Ectodermal cell (in vitro differentiated cells): ENCODE measurements around the gene ADAM22.
"Not testable (repeated sequence)": the region's sequence is repeated elsewhere in the genome, so short reads cannot be mapped to it uniquely, and the experiment has no call there.

ENCODE experiments used
- H3K27ac ChIP-seq: 2 replicates; pipeline ENCODE4 v1.7.0; 2013; ENCODE audit warnings: mild to moderate bottlenecking, low read depth, low read length; ENCODE audit not compliant: insufficient read depth, poor library complexity, severe bottlenecking
- H3K27me3 ChIP-seq: 2 replicates; pipeline ENCODE4 v1.7.0; 2013; ENCODE audit warnings: mild to moderate bottlenecking, low read length; ENCODE audit not compliant: insufficient read depth, control insufficient read depth, poor library complexity, severe bottlenecking
- H3K36me3 ChIP-seq: one replicate; pipeline ENCODE4 v1.7.0; 2013; ENCODE audit warnings: low read length; ENCODE audit not compliant: control insufficient read depth, insufficient read depth
- H3K4me1 ChIP-seq: one replicate; pipeline ENCODE4 v1.7.0; 2013; ENCODE audit warnings: low read length; ENCODE audit not compliant: control insufficient read depth, insufficient read depth
- H3K4me3 ChIP-seq: 2 replicates; pipeline ENCODE4 v1.7.0; 2013; ENCODE audit warnings: low read depth, low read length, control low read depth; ENCODE audit not compliant: insufficient read depth
- H3K9me3 ChIP-seq: 2 replicates; pipeline ENCODE4 v1.7.0; 2013; ENCODE audit warnings: mild to moderate bottlenecking, low read length, moderate library complexity; ENCODE audit not compliant: control insufficient read depth
- WGBS, 2 experiments: methylation state at CpG; one replicate each; pipeline ENCODE4 v1.1.7; 2013; ENCODE audit warnings: missing lambda C conversion rate in 2 of 2; 5-methylcytosine and 5-hydroxymethylcytosine counted together

Gene ADAM22

DNA sequence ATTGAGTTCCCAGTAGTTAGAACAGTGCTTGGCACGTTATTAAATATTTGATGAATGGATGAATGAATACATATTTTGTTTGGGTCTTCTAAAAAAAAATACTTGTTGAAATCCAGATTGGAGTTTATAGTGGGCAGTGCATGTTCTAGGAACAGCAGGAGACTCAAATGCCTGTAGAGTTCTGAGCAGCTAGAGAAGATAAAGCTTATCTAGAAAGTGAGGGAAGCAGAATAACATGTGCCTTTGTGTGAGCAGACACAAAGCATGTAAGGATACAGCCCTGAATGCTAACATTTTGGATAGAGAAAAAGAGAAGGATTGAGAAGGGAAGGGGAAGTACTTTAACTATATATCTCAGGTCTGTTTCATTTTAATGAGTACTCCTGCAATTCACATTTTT lies 213.9 kb downstream of the ADAM22 start:
- 98 to 100% methylated on average over 1 of the region's 1 CpG for WGBS, 2 experiments
- H3K4me1 ChIP-seq: no peaks in the 10 kb centered on the region
- H3K9me3 ChIP-seq: no peaks in the 10 kb centered on the region
- no peak overlapping the region for H3K27ac ChIP-seq
- H3K27me3 ChIP-seq: no peaks in the 10 kb centered on the region
- H3K36me3 ChIP-seq: no peaks in the 10 kb centered on the region
- H3K4me3 ChIP-seq: no peak overlapping the region

DNA sequence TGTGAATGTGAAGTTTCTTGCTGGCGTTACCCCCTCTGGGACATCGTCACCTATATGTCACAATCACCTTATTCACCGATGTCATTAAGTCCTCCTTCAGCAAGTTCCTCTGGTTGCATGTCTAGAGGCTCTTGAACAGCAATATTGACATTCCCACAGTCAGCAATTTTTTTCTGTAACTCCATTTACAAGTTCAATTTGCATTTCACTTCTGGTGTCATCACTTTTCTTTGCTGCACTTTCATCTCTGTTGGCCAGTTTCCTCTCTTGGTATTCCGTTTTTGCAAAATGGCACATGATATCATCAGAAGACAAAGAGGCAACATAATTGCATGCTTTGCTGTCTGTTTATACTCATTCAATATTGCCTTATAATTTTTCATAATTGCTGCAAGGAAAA lies 216.0 kb downstream of the ADAM22 start:
- no peaks in the 10 kb centered on the region for H3K36me3 ChIP-seq
- H3K9me3 ChIP-seq: no peaks in the 10 kb centered on the region
- H3K27me3 ChIP-seq: no peaks in the 10 kb centered on the region
- 93 to 94% methylated on average over 4 of the region's 4 CpGs for WGBS, 2 experiments
- no peak overlapping the region for H3K27ac ChIP-seq
- no peak overlapping the region for H3K4me3 ChIP-seq
- no peaks in the 10 kb centered on the region for H3K4me1 ChIP-seq

DNA sequence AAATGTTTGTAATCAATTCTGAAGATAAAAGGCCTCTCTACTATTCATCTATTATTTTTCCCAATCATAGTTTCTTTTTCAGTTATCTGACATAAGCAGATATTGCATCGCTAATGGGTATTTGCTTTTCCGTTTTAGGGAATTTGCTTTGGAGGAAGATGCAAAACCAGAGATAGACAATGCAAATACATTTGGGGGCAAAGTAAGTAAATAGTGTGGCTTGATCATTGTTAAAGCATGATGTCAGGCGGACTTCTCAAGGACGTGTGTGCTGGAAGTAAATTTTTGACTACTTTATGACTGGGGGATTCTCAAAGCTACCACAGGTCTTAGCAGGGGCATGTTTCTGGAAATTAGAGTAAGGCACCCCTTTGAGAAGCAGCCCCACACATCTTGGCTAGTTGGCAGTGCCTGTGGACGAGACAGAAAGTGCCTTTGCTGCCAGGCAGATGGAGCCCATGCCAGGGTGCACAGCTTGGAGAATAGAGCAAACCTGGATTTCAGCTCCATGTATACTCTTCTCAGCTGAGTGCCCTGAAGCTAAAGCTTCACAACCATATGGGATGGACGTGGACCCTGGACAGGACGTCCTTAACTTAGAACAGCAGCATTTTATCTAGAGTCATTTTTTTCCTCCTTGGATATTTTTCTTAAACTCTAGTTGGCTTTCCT lies 217.2 kb downstream of the ADAM22 start:
- Histone ChIP-seq H3K27ac (no peak overlapping the region), H3K27me3 (no peaks in the 10 kb centered on the region), H3K36me3 (no peaks in the 10 kb centered on the region), H3K9me3 (no peaks in the 10 kb centered on the region), H3K4me1 (no peaks in the 10 kb centered on the region), H3K4me3 (no peak overlapping the region)
- WGBS, 2 experiments: 94% methylated on average over 7 of the region's 7 CpGs

DNA sequence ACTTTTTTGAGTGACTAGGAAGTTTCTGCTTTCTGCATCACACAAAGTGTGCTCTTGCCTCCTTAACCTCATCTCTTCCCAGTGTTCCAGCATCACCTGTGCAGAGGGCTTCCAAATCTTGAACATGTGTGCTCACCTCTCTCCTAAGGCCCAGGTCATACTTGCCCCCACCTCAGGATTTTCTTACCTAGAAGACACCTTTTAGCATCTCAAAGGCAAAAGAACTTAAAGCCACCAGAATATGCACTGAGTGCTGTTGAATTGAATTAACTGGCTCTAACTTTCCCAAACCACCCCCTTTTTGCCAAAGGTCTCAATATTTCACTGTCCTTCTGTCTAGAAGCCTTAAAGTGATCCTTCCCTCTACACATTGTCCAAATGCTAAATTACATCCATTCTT lies 219.3 kb downstream of the ADAM22 start:
- Histone ChIP-seq H3K4me3 (no peak overlapping the region), H3K4me1 (no peaks in the 10 kb centered on the region), H3K27me3 (no peaks in the 10 kb centered on the region), H3K27ac (no peak overlapping the region), H3K36me3 (no peaks in the 10 kb centered on the region), H3K9me3 (no peaks in the 10 kb centered on the region)

DNA sequence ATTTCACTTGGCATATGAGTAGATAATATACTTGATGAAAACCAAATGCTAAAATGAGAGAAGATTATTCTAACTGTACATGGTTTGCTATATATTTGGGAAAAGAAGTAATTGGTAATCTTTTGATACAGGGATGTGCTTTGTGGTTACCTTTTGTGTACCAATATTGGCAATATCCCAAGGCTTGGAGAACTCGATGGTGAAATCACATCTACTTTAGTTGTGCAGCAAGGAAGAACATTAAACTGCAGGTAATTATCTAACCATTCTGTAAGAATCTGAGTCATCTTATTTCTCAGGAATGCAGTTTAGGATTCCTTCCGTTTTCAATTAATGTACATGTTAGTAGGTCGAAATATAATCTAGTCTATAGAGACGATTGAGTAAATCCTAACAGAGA lies 221.7 kb downstream of the ADAM22 start:
- Histone ChIP-seq H3K27me3 (no peaks in the 10 kb centered on the region), H3K36me3 (no peaks in the 10 kb centered on the region), H3K4me1 (no peaks in the 10 kb centered on the region), H3K27ac (no peak overlapping the region), H3K9me3 (no peaks in the 10 kb centered on the region), H3K4me3 (no peak overlapping the region)
- 95 to 99% methylated on average over 4 of the region's 4 CpGs for WGBS, 2 experiments

DNA sequence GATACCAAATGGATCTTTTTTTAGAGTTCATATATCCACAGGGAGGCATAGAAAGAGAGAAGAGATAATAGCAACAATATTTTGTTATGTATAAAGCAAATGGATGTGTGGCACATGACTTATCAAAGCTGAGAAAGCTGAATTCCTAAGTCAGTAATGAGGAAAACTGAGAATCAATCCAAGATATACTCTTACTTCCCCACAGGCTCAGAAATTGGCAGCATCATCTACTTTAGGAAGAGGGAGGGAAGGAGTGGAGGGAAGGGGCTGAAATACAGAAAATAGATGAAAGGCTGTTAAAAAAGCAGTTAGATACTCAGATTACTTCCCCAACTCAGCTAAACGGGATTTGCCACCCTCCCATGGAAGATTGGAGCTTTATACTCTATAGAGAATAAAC lies 222.3 kb downstream of the ADAM22 start:
- Histone ChIP-seq H3K9me3 (no peaks in the 10 kb centered on the region), H3K27ac (no peak overlapping the region), H3K4me3 (no peak overlapping the region), H3K27me3 (no peaks in the 10 kb centered on the region), H3K36me3 (no peaks in the 10 kb centered on the region), H3K4me1 (no peaks in the 10 kb centered on the region)
- 50 to 80% methylated on average over 1 of the region's 1 CpG for WGBS, 2 experiments

DNA sequence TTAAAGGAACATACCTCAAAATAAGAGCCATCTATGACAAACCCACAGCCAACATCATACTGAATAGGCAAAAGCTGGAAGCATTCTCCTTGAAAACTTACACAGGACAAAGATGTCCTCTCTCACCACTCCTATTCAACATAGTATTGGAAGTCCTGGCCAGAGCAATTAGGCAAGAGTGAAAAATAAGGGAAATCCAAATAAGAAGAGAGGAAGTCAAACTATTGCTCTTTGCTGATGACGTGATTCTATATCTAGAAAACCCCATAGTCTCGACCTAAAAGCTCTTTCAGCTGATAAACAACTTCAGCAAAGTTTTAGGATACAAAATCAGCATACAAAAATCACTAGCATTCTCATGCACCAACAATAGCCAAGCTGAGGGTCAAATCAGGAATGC lies 225.7 kb downstream of the ADAM22 start:
- H3K9me3 ChIP-seq, H3K27ac ChIP-seq, H3K36me3 ChIP-seq, H3K4me3 ChIP-seq, H3K4me1 ChIP-seq, H3K27me3 ChIP-seq: not testable (repeated sequence)
- 88 to 93% methylated on average over 2 of the region's 2 CpGs for WGBS, 2 experiments

DNA sequence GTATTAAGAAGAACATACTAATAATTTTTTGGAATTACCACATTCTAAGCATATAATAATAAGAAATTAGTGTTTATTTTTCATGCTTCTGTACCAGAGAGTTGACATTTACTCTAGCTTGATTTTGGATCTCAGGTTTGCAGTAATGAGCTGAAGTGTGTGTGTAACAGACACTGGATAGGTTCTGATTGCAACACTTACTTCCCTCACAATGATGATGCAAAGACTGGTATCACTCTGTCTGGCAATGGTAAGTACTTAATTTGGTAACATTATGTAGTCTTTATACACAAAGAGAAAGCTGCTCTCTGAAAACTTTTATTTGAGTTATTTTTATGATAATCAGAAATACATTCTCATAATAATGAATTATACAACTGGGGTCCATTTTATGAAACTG lies 231.6 kb downstream of the ADAM22 start:
- peaks cover 4% of the 10 kb centered on the region for H3K4me1 ChIP-seq
- no peak overlapping the region for H3K4me3 ChIP-seq
- H3K27ac ChIP-seq: no peak overlapping the region
- H3K36me3 ChIP-seq: no peaks in the 10 kb centered on the region
- H3K9me3 ChIP-seq: no peaks in the 10 kb centered on the region
- H3K27me3 ChIP-seq: no peaks in the 10 kb centered on the region

DNA sequence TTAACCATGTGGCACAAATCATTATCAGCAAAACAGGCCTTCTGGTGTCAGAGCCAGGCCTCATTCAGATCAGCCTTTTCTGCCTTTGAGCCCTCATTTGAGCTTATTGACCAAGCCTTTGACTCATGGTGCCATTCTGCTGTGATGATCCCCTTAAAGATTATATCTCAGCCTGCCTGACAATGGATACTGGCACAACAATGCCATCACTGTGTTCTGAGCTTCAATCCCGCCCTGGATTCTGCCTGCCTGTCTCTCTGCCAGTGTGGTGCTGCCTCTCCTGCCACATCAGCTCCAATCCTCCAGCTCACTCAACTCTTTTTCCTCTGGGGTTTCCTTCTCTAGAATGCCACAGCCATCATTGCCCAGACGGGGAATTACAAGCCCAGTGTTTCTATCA lies 233.2 kb downstream of the ADAM22 start:
- Histone ChIP-seq H3K27ac (no peak overlapping the region), H3K4me1 (peaks cover 4% of the 10 kb centered on the region)
- 88 to 91% methylated on average over 2 of the region's 2 CpGs for WGBS, 2 experiments

DNA sequence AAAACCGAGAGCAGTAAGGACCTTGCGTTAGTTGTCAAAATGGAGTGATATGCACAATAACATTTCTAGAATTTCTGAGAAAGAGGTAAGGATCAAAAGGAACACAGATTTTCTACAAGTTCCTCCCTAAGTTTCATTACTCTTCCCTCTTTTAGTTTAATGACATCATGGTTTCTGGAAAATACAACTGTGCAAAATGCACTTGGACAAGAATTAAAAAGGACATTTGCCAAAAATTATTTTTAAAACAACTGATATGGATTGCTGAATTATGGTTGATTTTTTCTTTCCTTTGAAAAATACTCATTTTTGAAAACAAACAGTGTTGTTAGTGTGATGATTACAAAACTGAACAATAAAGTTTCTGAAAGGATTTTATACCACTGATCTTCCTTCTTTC lies 233.7 kb downstream of the ADAM22 start:
- H3K9me3 ChIP-seq: no peaks in the 10 kb centered on the region
- 100% methylated on average over 1 of the region's 2 CpGs; no CpG with 5 or more reads in 1 of the 2 experiments for WGBS, 2 experiments
- no peak overlapping the region for H3K4me3 ChIP-seq
- peaks cover 4% of the 10 kb centered on the region for H3K4me1 ChIP-seq
- H3K27ac ChIP-seq: no peak overlapping the region
- H3K36me3 ChIP-seq: no peaks in the 10 kb centered on the region
- H3K27me3 ChIP-seq: no peaks in the 10 kb centered on the region

More for the DNA sequence above, 233.2 kb downstream of the ADAM22 start:
- H3K27me3 ChIP-seq: no peaks in the 10 kb centered on the region
- H3K4me3 ChIP-seq: no peak overlapping the region
- no peaks in the 10 kb centered on the region for H3K36me3 ChIP-seq
- no peaks in the 10 kb centered on the region for H3K9me3 ChIP-seq
